Duodenal mucosa (tissue), 2 donors: ENCODE data around the gene AKT1S1.

ENCODE experiments used
- H3K27ac ChIP-seq: one replicate; pipeline ENCODE4 v1.7.0; 2013; ENCODE audit warnings: low read depth, low read length
- H3K27me3 ChIP-seq, 2 donors: one replicate each; pipeline ENCODE4 v1.7.0; 2013; ENCODE audit warnings: low read length in 2 of 2, control low read depth in 1 of 2; ENCODE audit not compliant: insufficient read depth in 2 of 2, control insufficient read depth in 1 of 2
- H3K36me3 ChIP-seq, 2 donors: one replicate each; pipeline ENCODE4 v1.7.0; 2013; ENCODE audit warnings: low read length in 2 of 2, control low read depth in 1 of 2; ENCODE audit not compliant: insufficient read depth in 2 of 2, control insufficient read depth in 1 of 2
- H3K4me1 ChIP-seq, 2 donors: one replicate each; pipeline ENCODE4 v1.7.0; 2013; ENCODE audit warnings: low read length in 2 of 2, control low read depth in 1 of 2; ENCODE audit not compliant: insufficient read depth in 2 of 2, control insufficient read depth in 1 of 2
- H3K4me3 ChIP-seq, 2 donors: one replicate each; pipeline ENCODE4 v1.7.0; 2013; ENCODE audit warnings: low read length in 2 of 2, low read depth in 1 of 2
- H3K9ac ChIP-seq, 2 donors: one replicate each; pipeline ENCODE4 v1.7.0; 2013; ENCODE audit warnings: low read length in 2 of 2, low read depth in 1 of 2
- H3K9me3 ChIP-seq, 2 donors: one replicate each; pipeline ENCODE4 v1.7.0; 2013; ENCODE audit warnings: low read length in 2 of 2, control low read depth in 1 of 2; ENCODE audit not compliant: control insufficient read depth in 1 of 2

Gene AKT1S1

GRCh38 chr19:49836176-49837008, 40.8 kb downstream of the AKT1S1 start:
- Histone ChIP-seq H3K4me3 (no peak overlapping the region), H3K4me1 (no peaks in the 10 kb centered on the region), H3K36me3 (peaks cover 41 to 79% of the 10 kb centered on the region in 2 donors), H3K9ac (no peak overlapping the region), H3K27ac (no peak overlapping the region), H3K9me3 (no peaks in the 10 kb centered on the region), H3K27me3 (no peaks in the 10 kb centered on the region)

GRCh38 chr19:49835562-49835961, 41.6 kb downstream of the AKT1S1 start:
- no peak overlapping the region for H3K4me3 ChIP-seq
- H3K9ac ChIP-seq: no peak overlapping the region
- H3K36me3 ChIP-seq: peaks cover 48 to 87% of the 10 kb centered on the region in 2 donors
- H3K4me1 ChIP-seq: no peaks in the 10 kb centered on the region
- no peak overlapping the region for H3K27ac ChIP-seq
- H3K27me3 ChIP-seq: no peaks in the 10 kb centered on the region
- no peaks in the 10 kb centered on the region for H3K9me3 ChIP-seq

DNA sequence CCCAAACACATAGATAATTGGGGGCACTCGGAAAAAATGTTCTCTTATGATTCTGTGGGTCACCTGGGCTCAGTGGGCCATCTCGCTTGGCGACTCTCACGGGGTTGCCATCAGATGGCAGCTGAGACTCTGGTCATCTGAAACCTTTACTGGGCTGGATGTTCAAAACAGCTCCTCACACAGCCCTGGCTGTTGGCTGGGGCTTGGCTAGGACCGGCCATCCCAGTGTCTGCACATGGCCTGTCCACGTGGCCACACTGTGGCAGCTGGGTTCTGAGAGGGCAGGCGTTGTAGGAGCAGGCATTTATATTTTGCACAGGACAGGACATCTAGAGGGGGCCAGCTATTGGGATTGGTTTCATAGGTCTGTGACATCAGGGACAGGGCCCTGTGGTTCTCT, 43.6 kb downstream of the AKT1S1 start:
- Histone ChIP-seq H3K4me1 (no peaks in the 10 kb centered on the region), H3K27me3 (no peaks in the 10 kb centered on the region), H3K9me3 (no peaks in the 10 kb centered on the region), H3K36me3 (peaks cover 51 to 88% of the 10 kb centered on the region in 2 donors), H3K9ac (no peak overlapping the region), H3K27ac (no peak overlapping the region), H3K4me3 (no peak overlapping the region)

DNA sequence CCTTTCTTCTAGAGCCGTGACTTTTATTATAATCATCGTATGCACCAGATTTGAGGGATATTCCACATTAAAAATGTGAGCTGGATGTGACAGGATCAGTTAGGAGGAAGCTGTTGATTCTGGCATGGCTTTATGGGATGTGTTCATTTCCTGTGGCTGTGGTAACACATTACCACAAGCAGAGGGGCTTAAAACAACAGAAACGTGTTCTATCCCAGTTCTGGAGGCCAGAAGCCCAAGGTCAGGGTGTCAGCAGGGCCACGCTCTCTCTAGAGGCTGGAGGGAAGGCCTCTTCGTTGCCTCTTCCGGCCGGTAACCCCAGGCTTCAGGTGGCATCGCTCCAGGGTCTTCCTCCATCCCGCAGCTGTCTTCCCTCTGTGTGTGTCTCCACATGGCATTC, 44.6 kb downstream of the AKT1S1 start:
- no peaks in the 10 kb centered on the region for H3K4me1 ChIP-seq
- peaks cover 49 to 85% of the 10 kb centered on the region in 2 donors for H3K36me3 ChIP-seq
- H3K4me3 ChIP-seq: no peak overlapping the region
- no peak overlapping the region for H3K27ac ChIP-seq
- no peak overlapping the region for H3K9ac ChIP-seq
- no peaks in the 10 kb centered on the region for H3K9me3 ChIP-seq
- no peaks in the 10 kb centered on the region for H3K27me3 ChIP-seq

DNA sequence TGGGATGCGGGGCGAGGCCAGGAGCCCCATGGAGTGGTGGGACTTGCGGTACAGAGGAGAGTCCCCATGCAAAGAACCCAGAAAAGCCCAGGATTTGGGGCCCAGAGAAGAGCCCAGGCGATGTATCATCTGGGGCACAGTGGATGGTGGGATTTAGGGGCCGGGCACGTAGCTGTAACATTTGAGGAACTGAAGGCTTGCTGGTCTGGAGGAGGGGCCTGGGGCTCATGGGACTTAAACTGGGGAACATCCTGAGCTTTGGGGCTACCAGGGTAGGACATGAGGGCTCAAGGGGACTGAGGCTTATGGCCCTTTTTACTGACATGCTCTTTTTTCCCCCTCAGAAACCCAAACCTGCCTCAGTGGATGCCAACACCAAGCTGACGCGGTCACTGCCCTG, 45.6 kb downstream of the AKT1S1 start:
- Histone ChIP-seq H3K9me3 (no peaks in the 10 kb centered on the region), H3K27me3 (no peaks in the 10 kb centered on the region), H3K27ac (no peak overlapping the region), H3K4me1 (no peaks in the 10 kb centered on the region), H3K4me3 (no peak overlapping the region), H3K36me3 (peaks cover 53 to 84% of the 10 kb centered on the region in 2 donors), H3K9ac (no peak overlapping the region)

DNA sequence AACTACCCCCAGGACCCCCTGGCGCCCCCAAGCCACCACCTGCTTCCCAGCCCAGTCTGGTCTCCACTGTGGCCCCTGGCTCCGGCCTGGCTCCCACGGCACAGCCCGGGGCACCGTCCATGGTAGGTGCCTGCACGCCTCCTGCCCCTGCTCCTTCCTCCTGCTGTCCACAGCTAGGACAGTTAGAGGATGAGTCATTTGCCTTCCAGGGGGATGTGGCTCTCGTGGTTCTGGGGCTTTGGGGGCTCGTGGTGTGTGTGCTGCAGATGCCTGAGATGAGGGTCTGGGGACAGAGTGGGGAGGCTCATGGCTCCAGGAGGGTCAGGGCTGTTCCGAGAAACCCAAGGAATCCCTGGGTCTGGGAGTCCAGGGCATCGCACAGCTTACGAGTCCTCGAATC, 46.4 kb downstream of the AKT1S1 start:
- no peak overlapping the region for H3K27ac ChIP-seq
- H3K9ac ChIP-seq: no peak overlapping the region
- H3K4me3 ChIP-seq: no peak overlapping the region
- H3K9me3 ChIP-seq: no peaks in the 10 kb centered on the region
- no peaks in the 10 kb centered on the region for H3K4me1 ChIP-seq
- H3K27me3 ChIP-seq: no peaks in the 10 kb centered on the region
- H3K36me3 ChIP-seq: peaks cover 49 to 84% of the 10 kb centered on the region in 2 donors

DNA sequence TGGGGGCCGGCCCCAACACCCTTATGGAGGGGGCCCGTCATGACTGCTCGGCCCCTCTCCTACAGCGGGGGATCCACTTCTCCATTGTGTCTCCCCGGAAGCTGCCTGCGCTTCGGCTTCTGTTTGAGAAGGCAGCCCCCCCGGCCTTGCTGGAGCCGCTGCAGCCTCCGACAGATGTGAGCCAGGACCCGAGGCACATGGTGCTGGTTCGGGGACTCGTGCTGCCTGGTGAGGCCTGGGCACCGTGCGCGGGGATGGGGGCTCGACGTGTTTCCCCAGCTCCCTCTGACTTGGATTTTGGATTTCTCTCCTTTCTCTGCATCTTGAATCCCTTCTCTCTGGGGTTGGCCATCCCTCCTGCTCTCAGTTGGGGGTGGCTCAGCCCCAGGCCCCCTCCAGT, 47.4 kb downstream of the AKT1S1 start:
- Histone ChIP-seq H3K27me3 (no peaks in the 10 kb centered on the region), H3K9me3 (no peaks in the 10 kb centered on the region), H3K9ac (no peak overlapping the region), H3K27ac (no peak overlapping the region), H3K36me3 (peaks cover 41 to 74% of the 10 kb centered on the region in 2 donors), H3K4me3 (no peak overlapping the region), H3K4me1 (no peaks in the 10 kb centered on the region)

DNA sequence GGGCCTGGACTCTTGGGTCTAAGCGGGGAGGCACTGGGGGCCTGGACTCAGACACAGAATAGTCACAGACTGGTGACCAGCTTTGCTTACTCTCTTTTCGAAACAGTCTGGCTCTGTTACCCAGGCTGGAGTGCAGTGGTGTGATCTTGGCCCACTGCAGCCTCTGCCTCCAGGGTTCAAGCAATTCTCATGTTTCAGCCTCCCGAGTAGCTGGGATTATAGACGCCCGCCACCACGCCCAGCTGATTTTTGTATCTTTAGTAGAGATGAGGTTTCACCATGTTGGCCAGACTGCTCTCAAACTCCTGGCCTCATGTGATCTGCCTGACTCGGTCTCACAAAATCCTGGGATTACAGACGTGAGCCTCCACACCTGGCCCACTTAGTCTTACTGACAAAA, 48.0 kb downstream of the AKT1S1 start:
- no peaks in the 10 kb centered on the region for H3K4me1 ChIP-seq
- no peaks in the 10 kb centered on the region for H3K9me3 ChIP-seq
- H3K27me3 ChIP-seq: no peaks in the 10 kb centered on the region
- H3K9ac ChIP-seq: no peak overlapping the region
- no peak overlapping the region for H3K27ac ChIP-seq
- H3K4me3 ChIP-seq: no peak overlapping the region
- H3K36me3 ChIP-seq: peaks cover 37 to 68% of the 10 kb centered on the region in 2 donors

DNA sequence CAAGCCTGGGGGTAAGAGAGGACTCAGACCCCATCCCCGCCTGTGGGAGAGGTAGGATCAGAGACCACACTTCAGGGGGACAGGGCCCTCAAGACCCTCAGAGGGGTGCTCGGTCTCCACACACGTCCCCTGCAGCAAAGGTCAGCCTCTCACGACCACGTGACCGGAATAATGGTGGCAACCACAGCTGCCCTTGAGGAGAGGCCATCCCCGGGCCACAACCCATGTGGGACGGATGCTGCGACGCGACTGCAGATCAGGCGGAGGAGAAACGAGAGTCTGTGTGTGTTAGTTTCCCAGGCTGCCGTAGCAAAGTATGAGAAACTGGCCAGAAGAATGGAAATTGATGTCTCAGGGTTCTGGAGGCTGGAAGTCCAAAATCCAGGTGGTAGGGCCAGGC, 50.1 kb downstream of the AKT1S1 start:
- no peaks in the 10 kb centered on the region for H3K27me3 ChIP-seq
- H3K4me1 ChIP-seq: no peaks in the 10 kb centered on the region
- no peaks in the 10 kb centered on the region for H3K9me3 ChIP-seq
- H3K4me3 ChIP-seq: no peak overlapping the region
- no peak overlapping the region for H3K9ac ChIP-seq
- H3K27ac ChIP-seq: no peak overlapping the region
- peaks cover 20 to 55% of the 10 kb centered on the region in 2 donors for H3K36me3 ChIP-seq

GRCh38 chr19:49824662-49825061, 52.5 kb downstream of the AKT1S1 start:
- Histone ChIP-seq H3K4me1 (peaks cover under 1% of the 10 kb centered on the region in 2 donors), H3K9ac (no peak overlapping the region), H3K4me3 (no peak overlapping the region), H3K27ac (no peak overlapping the region), H3K9me3 (no peaks in the 10 kb centered on the region), H3K27me3 (no peaks in the 10 kb centered on the region), H3K36me3 (peaks cover 12 to 34% of the 10 kb centered on the region in 2 donors)
